Stimulated activated CD4-positive, alpha-beta T cell treated with anti-CD3 and anti-CD28 coated beads, TNF-alpha, amount 100 ng/mL, for 24 hours (primary cell): ENCODE data around the gene PRDX2.
"Not testable (repeated sequence)": the region's sequence is repeated elsewhere in the genome, so short reads cannot be mapped to it uniquely, and the experiment has no call there.

ENCODE experiments used
- DNase-seq, 3 experiments: peaks; one replicate each; pipeline ENCODE4 v3.0.0-alpha.2; 2020; ENCODE audit warnings: low read depth in 3 of 3

The PRDX2 gene

GRCh38 chr19:12801466-12802266, at the start of gene PRDX2, which contains the start of gene THSD8:
Gene PRDX2 (minus strand): TSS chr19:12801800. CDS start chr19:12801261, 539 bp downstream.
Gene THSD8 (plus strand): TSS chr19:12802069. CDS start chr19:12802072, 3 bp downstream.
- peak in 1 of 3 experiments; percentile 78 for DNase-seq

- DNase-seq: peak; percentile 68 to 88 (median 77)
Measured at GRCh38 chr19:12847159-12848139, 45.8 kb upstream of the PRDX2 start.

- not testable (repeated sequence) for DNase-seq
Measured at GRCh38 chr19:12846613-12847012, 45.0 kb upstream of the PRDX2 start.

GRCh38 chr19:12843999-12844732, 42.6 kb upstream of the PRDX2 start:
- no peak for DNase-seq

GRCh38 chr19:12843328-12843727, 41.7 kb upstream of the PRDX2 start:
- DNase-seq: no peak

- DNase-seq: no peak
Measured at GRCh38 chr19:12842511-12842910, 40.9 kb upstream of the PRDX2 start.

- no peak for DNase-seq
Measured at GRCh38 chr19:12841094-12841493, 39.5 kb upstream of the PRDX2 start.

GRCh38 chr19:12840091-12841079, 38.8 kb upstream of the PRDX2 start:
- DNase-seq: peak in 1 of 3 experiments; percentile 64

GRCh38 chr19:12838886-12839756, 37.5 kb upstream of the PRDX2 start:
- no peak for DNase-seq

GRCh38 chr19:12838182-12838885, 36.7 kb upstream of the PRDX2 start, which contains the start of gene MAST1:
Gene MAST1 (plus strand): TSS chr19:12838515. CDS start chr19:12838573, 58 bp downstream.
- DNase-seq: peak in 1 of 3 experiments; percentile 52

GRCh38 chr19:12837225-12837624, 35.6 kb upstream of the PRDX2 start:
- no peak for DNase-seq

- DNase-seq: no peak
Measured at GRCh38 chr19:12836529-12836863, 34.9 kb upstream of the PRDX2 start.

GRCh38 chr19:12834976-12835757, 33.6 kb upstream of the PRDX2 start:
- DNase-seq: no peak

GRCh38 chr19:12834566-12834943, 33.0 kb upstream of the PRDX2 start, which contains the start of gene RTBDN:
Gene RTBDN (minus strand): TSS chr19:12834579. CDS start chr19:12829979, 4,600 bp downstream.
- no peak for DNase-seq

GRCh38 chr19:12833738-12834565, 32.4 kb upstream of the PRDX2 start:
- peak in 1 of 3 experiments; percentile 48 for DNase-seq

GRCh38 chr19:12833418-12833737, 31.8 kb upstream of the PRDX2 start:
- DNase-seq: no peak

- peak in 1 of 3 experiments; percentile 44 for DNase-seq
Measured at GRCh38 chr19:12828494-12828893, 26.9 kb upstream of the PRDX2 start.
